Upper lobe of left lung (tissue), 4 donors: ENCODE results near the gene OR10T2.

Experiments
- CTCF ChIP-seq, 6 experiments: fragments of 450-650 bp in 4 of 6; fragments of 200-600 bp in 2 of 6; sonication (generic) in 2 of 6; IDR thresholded peaks; one replicate each; pipeline ENCODE4 v1.5.1; 2016 to 2019; ENCODE audit warnings: antibody characterized with exemption in 6 of 6
- POLR2A ChIP-seq, 4 donors: fragments of 450-650 bp; IDR thresholded peaks; one replicate each; pipeline ENCODE4 v1.5.1; 2016 to 2017; ENCODE audit warnings: antibody characterized with exemption in 4 of 4, mild to moderate bottlenecking in 2 of 4
- POLR2AphosphoS5 ChIP-seq, 2 donors: sonication (generic); formaldehyde crosslinking; IDR thresholded peaks; one replicate each; pipeline ENCODE4 v1.5.1; 2017; ENCODE audit warnings: antibody characterized with exemption in 2 of 2

- no peak for TF ChIP-seq CTCF (IDR thresholded peaks at IDR 0.05)
- no peak for TF ChIP-seq POLR2A (IDR thresholded peaks at IDR 0.05)
- TF ChIP-seq POLR2AphosphoS5 (IDR thresholded peaks at IDR 0.05), result no peak
These were observed 7.8 kb upstream of the OR10T2 start for GRCh38 chr1:158407092-158407491.
